PC-9 (cell line): ENCODE results near the gene GCFC2. TPM values are rescaled to one million over a fixed set of nuclear protein-coding genes. Genes with fewer than 3 reads are reported as not detected.
A peak's percentile ranks its signal among the peaks of the same experiment; 100 is the strongest.

Experiments used
- BruUV-seq: library from RNA; stranded (reverse); fragments of 400-500 nt; replicated peaks from 2 replicates; lab custom pipeline; 2021; lab: Mats Ljungman, UMichigan
- CTCF ChIA-PET: fragments of 300-600 bp; sonication (Branson Sonifier 250); formaldehyde crosslinking; loops from one replicate; lab custom pipeline; 2022; ENCODE audit warnings: antibody characterized with exemption; lab: Charles Lee
- POLR2A ChIA-PET: fragments of 300-600 bp; sonication (Branson Sonifier 250); formaldehyde crosslinking; loops from one replicate; lab custom pipeline; 2022; ENCODE audit warnings: antibody characterized with exemption; ENCODE audit not compliant: unreplicated experiment; lab: Charles Lee
- DNase-seq, 2 experiments: peaks; one replicate each; pipeline versions ENCODE4 v3.0.0 to v3.0.0-alpha.2; 2015 to 2022; ENCODE audit warnings: mixed read lengths in 1 of 2
- H2AFZ ChIP-seq: fragments of 200-600 bp; sonication (generic); 2 replicates; pipeline ENCODE4 v1.8.1; 2017; ENCODE audit warnings: antibody characterized with exemption
- H3F3A ChIP-seq: fragments of 200-600 bp; sonication (generic); 2 replicates; pipeline ENCODE4 v1.8.1; 2017; ENCODE audit warnings: antibody characterized with exemption, mild to moderate bottlenecking, low read depth; ENCODE audit not compliant: insufficient read depth
- H3K27ac ChIP-seq: fragments of 200-600 bp; sonication (generic); 2 replicates; pipeline ENCODE4 v1.6.1; 2016; ENCODE audit warnings: mixed run types
- H3K27me3 ChIP-seq: fragments of 200-600 bp; sonication (generic); 2 replicates; pipeline ENCODE4 v1.6.1; 2016; ENCODE audit warnings: low read depth, mixed run types; ENCODE audit not compliant: insufficient read depth
- H3K36me3 ChIP-seq: fragments of 200-600 bp; sonication (generic); 2 replicates; pipeline ENCODE4 v1.6.1; 2016; ENCODE audit warnings: low read depth, mixed run types
- H3K4me1 ChIP-seq: fragments of 200-600 bp; sonication (generic); replicated peaks from 2 replicates; pipeline ENCODE4 v1.6.1; 2016; ENCODE audit warnings: mixed run types; ENCODE audit not compliant: insufficient read depth
- H3K4me2 ChIP-seq: fragments of 200-600 bp; sonication (generic); 2 replicates; pipeline ENCODE4 v1.6.1; 2017; ENCODE audit warnings: mixed run types
- H3K4me3 ChIP-seq: fragments of 200-600 bp; sonication (generic); 2 replicates; pipeline ENCODE4 v1.6.1; 2016; ENCODE audit warnings: mixed run types
- H3K79me2 ChIP-seq: fragments of 200-600 bp; sonication (generic); 2 replicates; pipeline ENCODE4 v1.6.1; 2017; ENCODE audit warnings: low read depth, mixed run types
- H3K9me2 ChIP-seq: fragments of 200-600 bp; sonication (generic); 2 replicates; pipeline ENCODE4 v1.8.1; 2017; ENCODE audit warnings: mild to moderate bottlenecking; ENCODE audit not compliant: insufficient read depth
- H3K9me3 ChIP-seq: fragments of 200-600 bp; sonication (generic); 2 replicates; pipeline ENCODE4 v1.8.1; 2016; ENCODE audit warnings: low read depth; ENCODE audit not compliant: insufficient read depth
- H4K20me1 ChIP-seq: fragments of 200-600 bp; sonication (generic); 2 replicates; pipeline ENCODE4 v1.8.1; 2017; ENCODE audit not compliant: insufficient read depth
- CTCF ChIP-seq: fragments of 200-600 bp; sonication (generic); conservative IDR thresholded peaks from 2 replicates; pipeline ENCODE4 v1.6.1; 2017; ENCODE audit warnings: mixed run types, antibody characterized with exemption, mild to moderate bottlenecking, moderate library complexity
- EZH2 ChIP-seq: fragments of 200-600 bp; sonication (generic); IDR thresholded peaks from 2 replicates; pipeline ENCODE4 v1.8.0; 2017; ENCODE audit warnings: antibody characterized with exemption, low read depth
- intact Hi-C: fragments of 100-400 bp; cut with micrococcal nuclease; formaldehyde crosslinking; loops from one replicate; pipeline ENCODE4 v1.10.0; 2022; ENCODE audit not compliant: unreplicated experiment
- total RNA-seq: library from RNA; stranded (reverse); gene quantifications from 2 replicates; pipeline ENCODE4 v1.2.3, GENCODE V29; 2021

GCFC2 gene
- total RNA-seq, 1 experiment from 2014 or later: 15.7 TPM

- Histone ChIP-seq H3K79me2 (peaks cover 29% of the 10 kb centered on the region), H3K4me3 (peak overlapping the region; percentile 81), H3K36me3 (0 out of 2 replicates have a peak, but pooled peaks cover 9% of the 10 kb centered on the region), H4K20me1 (no peaks in the 10 kb centered on the region), H3K4me2 (peak overlapping the region; percentile 96), H3F3A (no peaks in the 10 kb centered on the region), H2AFZ (peak overlapping the region; percentile 99), H3K9me2 (no peaks in the 10 kb centered on the region), H3K27ac (no peak overlapping the region), H3K9me3 (no peaks in the 10 kb centered on the region), H3K27me3 (no peaks in the 10 kb centered on the region), H3K4me1 (peaks cover 15% of the 10 kb centered on the region)
- ChIA-PET POLR2A (no interaction called here), CTCF (no interaction called here)
- no peak for DNase-seq
- BruUV-seq: no TSS peak
- intact Hi-C loops: no loop called here
- TF ChIP-seq CTCF (no peak), EZH2 (no peak)
Observed at GRCh38 chr2:75645643-75646042, 65.1 kb downstream of the GCFC2 start.

- H3K27me3 ChIP-seq: no peaks in the 10 kb centered on the region
- no peak for DNase-seq
- no peaks in the 10 kb centered on the region for H3K9me3 ChIP-seq
- POLR2A ChIA-PET: no interaction called here
- CTCF ChIA-PET: no interaction called here
- H3K36me3 ChIP-seq: 0 out of 2 replicates have a peak, but pooled peaks cover 7% of the 10 kb centered on the region
- no TSS peak for BruUV-seq
- H3K27ac ChIP-seq: no peak overlapping the region
- H3K4me1 ChIP-seq: peaks cover 15% of the 10 kb centered on the region
- no peaks in the 10 kb centered on the region for H4K20me1 ChIP-seq
- no peaks in the 10 kb centered on the region for H3K9me2 ChIP-seq
- H3F3A ChIP-seq: no peaks in the 10 kb centered on the region
- H3K79me2 ChIP-seq: peaks cover 23% of the 10 kb centered on the region
- no peak overlapping the region for H2AFZ ChIP-seq
- H3K4me3 ChIP-seq: no peak overlapping the region
- no peak for TF ChIP-seq CTCF
- no peak for TF ChIP-seq EZH2
- no peak overlapping the region for H3K4me2 ChIP-seq
- intact Hi-C loops: no loop called here
Observed at GRCh38 chr2:75643980-75644379, 66.7 kb downstream of the GCFC2 start.

- BruUV-seq: no TSS peak
- no peak for TF ChIP-seq CTCF
- TF ChIP-seq EZH2: no peak
- CTCF ChIA-PET: no interaction called here
- no peak for DNase-seq
- H3K9me3 ChIP-seq: no peaks in the 10 kb centered on the region
- H3K27me3 ChIP-seq: no peaks in the 10 kb centered on the region
- intact Hi-C loops: loop anchor here (2.0 kb wide), 2 partner anchors 35 to 75 kb away; no protein-coding TSS in a partner anchor
- no peak overlapping the region for H3K4me3 ChIP-seq
- no peaks in the 10 kb centered on the region for H3F3A ChIP-seq
- H3K9me2 ChIP-seq: no peaks in the 10 kb centered on the region
- no peak overlapping the region for H2AFZ ChIP-seq
- H4K20me1 ChIP-seq: no peaks in the 10 kb centered on the region
- H3K36me3 ChIP-seq: no peaks in the 10 kb centered on the region
- H3K4me2 ChIP-seq: no peak overlapping the region
- H3K27ac ChIP-seq: no peak overlapping the region
- POLR2A ChIA-PET: no interaction called here
- peaks cover 7% of the 10 kb centered on the region for H3K4me1 ChIP-seq
- H3K79me2 ChIP-seq: no peaks in the 10 kb centered on the region; the same call in 1 of the 2 replicates
Observed at GRCh38 chr2:75641587-75641986, 69.1 kb downstream of the GCFC2 start.
